Measurements from ENCODE around the gene SDF4.
"Not testable (repeated sequence)": the region's sequence is repeated elsewhere in the genome, so short reads cannot be mapped to it uniquely, and the experiment has no call there.

The SDF4 gene

DNA sequence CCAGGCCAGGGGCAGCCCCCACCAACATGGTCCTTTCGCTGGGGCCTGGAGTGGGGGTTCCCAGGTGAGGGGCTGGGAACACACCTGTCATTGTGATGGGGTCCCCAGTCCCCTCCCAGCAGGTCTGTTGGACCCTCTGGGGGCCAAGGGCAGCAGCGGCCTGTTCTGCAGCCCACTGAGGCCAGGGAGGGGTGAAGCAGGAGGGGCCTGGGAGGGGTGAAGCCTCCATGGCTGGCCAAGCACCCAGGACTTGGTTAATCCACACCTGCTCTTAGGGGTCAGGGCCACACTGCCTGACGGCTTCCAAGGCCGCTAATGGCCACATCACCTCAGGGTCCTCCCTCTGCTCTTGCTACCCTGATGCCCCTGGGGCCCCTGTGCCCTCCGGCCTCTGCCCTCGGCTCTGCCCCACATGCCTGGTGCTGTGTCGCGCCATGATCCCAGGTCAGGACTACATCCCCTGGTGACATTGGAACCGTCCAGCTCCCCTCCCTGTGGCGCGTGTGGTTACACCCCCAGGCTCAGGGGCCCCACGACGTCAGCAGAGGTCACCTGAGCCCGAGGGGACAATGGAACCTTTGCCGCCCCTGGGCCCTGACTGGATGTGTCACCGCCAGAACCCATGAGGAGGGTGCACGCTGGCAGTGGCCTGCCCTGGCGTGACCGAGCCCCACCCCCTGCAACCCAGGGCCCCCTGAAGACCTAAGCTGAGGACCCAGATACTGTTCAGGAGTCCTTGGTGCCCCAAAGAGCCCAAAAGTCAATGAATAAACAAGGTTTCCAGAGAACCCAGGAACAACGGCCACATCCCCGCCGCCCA, 32.5 kb downstream of the SDF4 start:
- no peak for DNase-seq (ENCODE audit: low spot score)

DNA sequence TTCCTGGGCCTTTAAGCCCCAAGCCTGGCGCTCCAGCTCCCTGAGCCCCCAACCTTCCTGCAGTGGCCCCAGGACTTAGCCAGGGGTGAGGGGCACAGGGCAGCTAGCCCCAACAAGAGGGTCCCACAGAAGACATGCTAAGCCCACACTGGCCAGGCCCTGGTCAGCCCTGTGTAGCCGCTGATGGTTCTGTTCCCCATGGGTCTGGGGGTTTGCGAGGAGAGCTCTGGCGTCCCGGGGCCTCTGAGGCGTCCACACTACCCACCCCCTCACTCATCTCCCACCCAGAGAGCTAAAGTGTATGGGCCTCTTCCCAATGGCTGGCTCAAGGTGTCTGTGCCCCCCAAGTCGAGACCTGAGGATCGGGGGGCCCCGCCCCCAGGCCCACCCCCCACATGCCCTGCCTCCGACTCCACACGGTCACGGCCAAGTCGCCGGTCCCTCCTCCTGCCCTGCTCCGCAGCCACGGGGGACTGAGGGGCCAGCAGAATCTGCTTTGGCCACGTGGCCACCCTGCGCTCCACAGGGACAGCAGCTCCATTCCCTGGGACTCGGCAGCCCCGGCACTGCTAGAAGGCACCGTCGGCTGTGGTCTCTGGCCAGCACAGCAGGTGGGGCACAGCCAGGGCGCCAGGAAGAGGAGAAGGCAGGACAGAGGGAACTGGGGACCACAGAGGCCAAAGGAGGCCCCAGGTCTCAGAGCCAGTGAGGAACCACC, 33.2 kb downstream of the SDF4 start:
- DNase-seq (ENCODE audit: low spot score): no peak

DNA sequence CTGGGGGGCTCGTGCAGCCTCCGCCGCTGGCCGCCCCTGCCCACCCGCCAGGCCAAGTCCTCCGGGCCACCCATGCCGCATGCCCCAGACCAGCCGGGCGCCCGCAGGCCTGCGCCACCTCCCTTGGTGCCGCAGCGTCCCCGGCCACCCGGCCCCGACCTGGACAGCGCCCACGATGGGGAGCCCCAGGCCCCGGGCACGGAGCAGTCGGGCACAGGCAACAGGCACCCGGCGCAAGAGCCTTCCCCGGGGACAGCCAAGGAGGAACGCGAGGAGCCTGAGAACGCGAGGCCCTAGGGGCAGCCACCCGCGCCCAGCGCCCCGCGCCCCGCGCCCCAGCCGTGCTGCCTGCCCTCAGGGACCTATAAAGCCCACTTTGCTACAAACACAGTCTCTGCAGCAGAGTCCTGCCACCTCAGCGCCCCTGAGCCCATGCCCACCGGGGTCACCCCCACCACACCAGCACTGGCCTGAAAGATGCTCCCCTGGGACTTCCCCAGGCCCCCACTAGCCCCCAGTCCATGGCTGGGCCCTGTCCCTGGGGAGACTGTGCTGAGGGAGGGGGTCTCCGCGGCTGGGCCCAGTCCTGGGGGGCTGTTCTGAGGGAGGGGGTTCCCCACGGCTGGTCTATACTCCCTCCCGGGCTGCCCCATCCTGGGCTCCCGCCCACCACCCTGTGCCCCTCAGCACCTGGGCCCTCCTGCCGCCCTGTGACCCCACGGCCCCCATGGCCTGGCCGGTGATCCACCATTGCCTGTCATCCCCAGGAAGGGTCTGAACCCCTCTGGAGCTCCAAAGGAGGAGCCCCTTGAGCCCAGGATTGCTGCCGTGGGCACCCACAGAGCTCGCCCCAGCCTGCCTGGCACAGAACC, 34.0 kb downstream of the SDF4 start:
- no peak for DNase-seq (ENCODE audit: low spot score)

DNA sequence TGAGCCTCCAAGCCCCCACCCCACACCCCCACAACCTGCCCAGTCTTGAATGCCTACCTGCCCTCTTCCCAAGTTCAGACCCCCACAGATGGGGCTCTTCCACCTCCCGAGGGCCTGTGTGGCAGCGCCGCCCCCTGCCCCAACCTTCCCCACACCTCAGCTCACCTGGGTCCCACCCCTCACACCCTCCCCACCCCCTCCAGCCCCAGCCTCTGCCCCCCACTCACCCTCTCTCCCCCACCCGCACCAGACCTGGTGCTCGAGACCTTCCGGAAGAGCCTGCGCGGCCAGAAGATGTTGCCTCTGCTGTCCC, 34.7 kb downstream of the SDF4 start:
- DNase-seq (ENCODE audit: low spot score): no peak

DNA sequence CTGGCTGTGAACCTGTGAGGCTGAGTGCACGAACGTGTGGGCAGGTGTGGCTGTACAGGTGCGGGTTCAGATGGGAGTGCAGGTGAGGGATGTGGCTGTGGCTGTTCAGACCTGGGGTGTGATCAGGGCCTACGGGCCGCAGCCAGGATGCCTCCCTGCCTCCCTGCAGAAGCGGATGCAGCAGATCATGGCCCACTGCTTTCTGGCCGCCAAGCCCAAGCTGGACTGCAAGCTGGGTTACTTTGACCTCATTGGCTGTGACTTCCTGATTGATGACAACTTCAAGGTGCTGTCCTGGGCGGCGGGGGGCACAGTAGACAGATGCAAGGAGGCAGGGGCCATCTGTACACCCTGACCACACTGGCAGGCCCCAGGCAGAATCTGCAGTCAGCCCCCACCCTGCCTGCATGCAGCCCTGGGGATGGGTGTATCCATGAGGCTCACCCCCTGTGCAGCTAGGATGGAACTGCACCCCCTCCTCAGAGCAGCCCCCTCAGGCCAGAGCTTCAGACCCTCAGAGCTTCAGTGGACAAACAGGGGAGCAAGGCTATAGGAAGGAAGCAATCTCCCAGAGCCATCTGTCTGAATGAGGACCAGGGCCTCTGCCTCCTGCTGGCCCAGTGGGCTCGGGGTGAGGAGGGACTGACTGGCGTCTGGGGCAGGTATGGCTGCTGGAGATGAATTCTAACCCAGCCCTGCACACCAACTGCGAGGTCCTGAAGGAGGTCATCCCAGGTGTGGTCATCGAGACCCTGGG, 35.2 kb downstream of the SDF4 start:
- no peak for DNase-seq (ENCODE audit: low spot score)

DNA sequence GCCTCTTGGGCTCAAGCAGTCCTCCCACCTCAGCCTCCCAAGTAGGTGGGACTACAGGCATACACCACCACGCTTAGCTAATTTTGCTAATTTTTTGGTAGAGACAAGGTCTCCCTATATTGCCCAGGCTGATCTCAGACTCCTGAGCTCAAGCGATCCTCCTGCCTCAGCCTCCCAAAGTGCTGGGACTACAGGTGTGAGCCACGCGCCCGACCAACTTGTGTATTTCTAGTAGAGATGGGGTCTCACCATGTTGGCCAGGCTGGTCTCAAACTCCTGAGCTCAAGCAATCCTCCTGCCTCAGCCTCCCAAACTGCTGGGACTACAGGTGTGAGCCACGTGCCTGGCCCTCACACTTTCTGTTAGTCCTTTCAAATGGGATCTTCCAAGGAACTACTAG, 36.1 kb downstream of the SDF4 start:
- not testable (repeated sequence) for DNase-seq (ENCODE audit: low spot score)

DNA sequence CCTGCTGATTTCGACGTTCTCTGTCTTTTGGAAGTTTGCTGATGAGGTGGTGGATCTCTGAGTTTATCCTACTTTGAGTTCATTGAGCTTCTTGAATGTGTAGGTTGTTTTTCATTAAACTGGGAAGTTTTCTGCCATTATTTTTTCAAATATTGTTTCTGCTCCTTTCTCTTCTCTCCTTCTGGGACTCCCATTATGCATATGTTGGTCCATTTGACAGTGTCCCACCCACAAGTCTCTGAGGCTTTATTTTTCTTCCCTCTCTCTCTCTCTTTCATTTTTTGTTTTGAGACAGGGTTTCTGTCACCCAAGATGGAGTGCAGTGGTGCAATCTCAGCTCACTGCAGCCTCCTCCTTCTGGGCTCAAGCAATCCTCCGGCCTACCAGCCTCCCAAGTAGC, 37.1 kb downstream of the SDF4 start:
- no peak for DNase-seq (ENCODE audit: low spot score)

DNA sequence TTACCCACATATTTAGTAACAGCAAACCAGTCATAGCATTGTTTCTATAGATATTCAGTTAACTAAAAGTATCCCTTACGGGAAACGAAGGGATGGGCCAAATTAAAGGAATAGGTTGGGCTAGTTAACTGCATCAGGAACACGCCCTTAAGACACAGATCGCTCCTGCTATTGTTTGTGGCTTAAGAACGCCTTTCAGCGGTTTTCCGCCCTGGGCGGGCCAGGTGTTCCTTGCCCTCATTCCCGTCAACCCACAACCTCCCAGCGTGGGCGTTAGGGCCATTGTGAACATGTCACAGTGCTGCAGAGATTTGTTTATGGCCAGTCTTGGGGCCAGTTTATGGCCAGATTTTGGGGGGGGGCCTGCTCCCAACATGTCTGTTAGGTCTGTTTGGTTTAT, 40.1 kb downstream of the SDF4 start:
- DNase-seq (ENCODE audit: low spot score): no peak

DNA sequence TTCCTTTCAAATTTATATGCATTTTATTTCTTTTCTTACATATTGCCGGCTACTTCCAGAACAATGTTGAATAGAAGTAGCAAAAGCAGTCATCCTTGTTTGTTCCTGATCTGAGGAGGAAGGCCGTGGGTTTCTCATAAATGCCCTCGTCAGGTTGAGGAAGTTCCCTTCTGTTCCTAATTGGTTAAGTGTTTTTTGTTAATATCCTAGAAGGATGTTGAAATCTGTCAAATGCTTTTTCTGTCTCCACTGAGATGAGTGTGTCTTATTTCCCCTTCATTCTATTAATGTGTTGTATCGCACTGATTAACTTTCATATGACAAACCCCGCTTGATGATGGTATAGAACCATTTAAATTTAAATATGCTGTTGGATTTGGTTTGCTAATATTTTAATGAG, 42.7 kb downstream of the SDF4 start:
- DNase-seq (ENCODE audit: low spot score): no peak

DNA sequence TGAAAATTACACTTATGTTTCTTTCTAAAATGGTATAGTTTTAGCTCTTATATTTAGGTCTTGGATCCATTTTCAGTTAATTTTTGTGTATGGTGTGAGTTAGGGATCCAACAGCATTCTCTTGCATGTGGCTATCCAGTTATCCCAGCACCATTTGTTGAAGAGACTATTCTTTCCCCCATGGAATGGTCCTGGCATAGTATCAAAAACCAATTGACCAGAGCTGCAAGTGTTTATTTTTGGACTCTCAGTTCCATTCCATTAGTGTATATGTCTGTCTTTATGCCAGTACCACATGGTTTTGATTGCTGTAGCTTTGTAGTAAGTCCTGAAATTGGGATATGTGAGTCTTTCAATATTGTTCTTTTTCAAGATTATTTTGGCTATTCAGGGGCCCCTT, 43.9 kb downstream of the SDF4 start:
- no peak for DNase-seq (ENCODE audit: low spot score)

DNA sequence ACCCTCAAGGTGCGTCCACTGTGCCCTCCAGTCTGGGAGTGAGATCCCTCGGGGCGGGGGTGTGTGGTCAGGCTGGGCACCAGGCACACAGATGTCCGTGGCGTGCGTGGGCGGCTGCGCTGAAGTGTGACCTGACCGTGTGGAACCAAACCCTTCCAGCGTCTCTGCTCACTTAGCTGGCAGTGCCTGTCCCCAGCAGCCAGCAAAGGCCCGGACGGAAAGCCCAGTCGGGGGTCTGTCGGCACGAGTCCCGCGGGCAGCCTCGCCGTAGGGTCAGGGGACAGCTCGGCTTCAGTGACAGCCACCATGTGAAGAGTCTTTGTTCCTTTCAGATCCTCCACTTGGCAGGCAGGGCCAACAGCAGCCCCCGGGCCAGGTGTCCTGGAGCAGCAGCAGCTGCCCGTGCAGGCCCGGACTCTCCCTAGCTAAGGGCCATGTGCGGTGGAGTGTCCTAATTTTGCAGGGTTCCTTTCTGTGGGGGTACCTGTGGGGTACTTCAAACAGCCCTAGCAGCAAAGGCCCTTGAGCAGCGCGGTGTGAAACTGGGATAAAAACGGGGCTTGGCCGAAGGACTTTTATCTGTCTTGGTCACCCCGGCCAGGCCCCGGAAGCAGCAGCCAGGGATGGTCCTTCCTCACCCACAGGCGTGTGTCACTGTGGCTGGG, 46.6 kb downstream of the SDF4 start:
- DNase-seq (ENCODE audit: low spot score): no peak

DNA sequence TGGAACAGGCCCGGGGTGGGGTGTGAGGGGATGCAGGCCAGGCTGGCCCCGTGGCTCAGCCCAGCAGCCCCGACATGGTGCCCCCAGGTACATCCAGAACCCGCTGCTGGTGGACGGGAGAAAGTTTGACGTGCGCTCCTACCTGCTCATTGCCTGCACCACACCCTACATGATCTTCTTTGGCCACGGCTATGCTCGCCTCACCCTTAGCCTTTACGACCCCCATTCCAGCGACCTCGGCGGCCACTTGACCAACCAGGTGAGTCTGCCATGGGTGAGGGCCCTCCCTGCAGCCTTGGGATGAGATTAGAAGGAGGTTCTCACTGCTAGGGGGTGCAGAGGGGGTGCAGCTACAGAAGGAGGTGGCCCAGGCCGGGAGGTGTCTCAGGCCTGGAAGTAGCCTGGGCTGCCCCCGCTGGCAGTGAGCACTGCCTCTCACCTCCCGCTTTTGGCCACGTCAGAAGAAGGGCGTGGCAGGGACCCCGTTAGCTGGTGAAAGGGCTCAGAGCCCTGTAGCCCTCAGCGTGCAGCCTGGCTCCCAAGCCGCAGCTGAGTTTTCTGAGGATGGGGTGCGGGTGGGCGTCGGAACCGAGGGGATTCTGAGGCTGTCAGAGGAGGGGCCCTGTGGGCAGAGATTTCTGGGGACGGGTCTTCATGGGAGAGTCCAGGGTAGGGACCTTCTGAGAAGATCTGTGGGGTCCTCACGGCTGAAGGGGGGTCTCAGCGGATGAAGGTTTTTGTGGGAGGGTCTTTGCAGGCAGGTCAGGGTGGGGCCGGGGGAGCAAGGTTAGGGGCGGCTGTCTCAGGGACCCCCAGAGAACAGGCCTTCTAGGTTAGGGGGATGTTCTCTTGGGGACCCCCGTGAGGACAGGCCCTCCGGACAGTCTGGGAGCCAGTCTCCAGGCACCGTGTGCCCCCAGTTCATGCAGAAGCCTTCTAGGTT, 47.7 kb downstream of the SDF4 start:
- DNase-seq (ENCODE audit: low spot score): no peak

DNA sequence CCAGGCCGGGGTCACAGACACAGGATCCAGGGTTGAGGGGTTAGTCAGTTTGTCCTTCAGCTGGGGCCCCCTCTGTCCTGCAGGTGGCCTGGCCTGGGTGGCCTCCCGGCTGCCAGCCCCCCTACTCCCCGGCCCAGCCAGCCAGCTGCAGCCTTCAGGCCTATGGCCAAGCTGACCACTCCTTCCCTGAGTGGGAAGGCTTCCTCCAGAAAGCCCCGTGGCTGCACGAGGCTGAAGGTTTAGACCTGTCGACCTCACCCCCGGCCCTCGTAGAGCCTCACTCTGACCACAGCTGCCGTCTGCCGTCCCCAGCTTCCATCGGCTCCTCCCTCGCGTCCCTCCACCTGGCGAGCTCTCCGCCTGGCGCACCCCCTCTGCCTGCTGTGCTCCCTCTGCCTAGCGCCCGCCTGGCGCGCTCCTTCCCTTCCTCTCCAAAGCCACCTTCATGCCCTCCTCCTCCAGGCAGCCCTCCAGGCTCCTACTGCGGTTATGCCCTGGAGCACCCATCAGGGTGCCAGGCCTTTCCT, 48.5 kb downstream of the SDF4 start:
- DNase-seq (ENCODE audit: low spot score): no peak

DNA sequence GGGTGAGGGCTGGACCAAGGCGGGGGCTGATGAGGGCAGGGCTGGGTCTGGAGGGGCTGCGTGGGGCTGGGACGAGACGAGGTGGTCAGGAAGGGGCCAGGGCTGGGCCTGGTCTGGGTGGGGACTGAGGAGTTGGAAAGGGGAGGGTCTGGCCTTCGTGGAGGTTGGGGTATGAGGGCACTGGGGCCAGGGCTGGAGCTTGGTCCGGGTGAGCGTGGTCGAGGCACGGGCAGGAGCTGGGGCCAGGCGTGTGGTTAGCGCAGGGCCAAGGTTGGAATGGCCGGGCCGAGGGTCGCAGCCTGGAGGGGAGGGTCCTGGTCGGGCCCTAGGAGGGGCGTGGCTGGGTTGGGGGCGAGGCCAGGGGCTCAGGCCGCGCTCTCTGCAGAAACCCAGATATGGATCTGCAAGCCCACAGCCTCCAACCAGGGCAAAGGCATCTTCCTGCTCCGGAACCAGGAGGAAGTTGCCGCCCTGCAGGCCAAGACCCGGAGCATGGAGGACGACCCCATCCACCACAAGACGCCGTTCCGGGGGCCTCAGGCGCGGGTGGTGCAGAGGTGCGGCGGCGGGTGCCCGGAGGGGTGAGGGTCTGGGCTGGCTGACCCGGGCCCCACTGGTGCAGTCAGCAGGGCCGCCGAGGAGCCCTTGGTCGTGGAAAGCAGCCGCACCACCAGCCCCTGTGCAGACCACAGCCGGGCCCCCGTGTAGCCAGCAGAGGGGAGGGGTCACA, 49.1 kb downstream of the SDF4 start:
- DNase-seq (ENCODE audit: low spot score): no peak

DNA sequence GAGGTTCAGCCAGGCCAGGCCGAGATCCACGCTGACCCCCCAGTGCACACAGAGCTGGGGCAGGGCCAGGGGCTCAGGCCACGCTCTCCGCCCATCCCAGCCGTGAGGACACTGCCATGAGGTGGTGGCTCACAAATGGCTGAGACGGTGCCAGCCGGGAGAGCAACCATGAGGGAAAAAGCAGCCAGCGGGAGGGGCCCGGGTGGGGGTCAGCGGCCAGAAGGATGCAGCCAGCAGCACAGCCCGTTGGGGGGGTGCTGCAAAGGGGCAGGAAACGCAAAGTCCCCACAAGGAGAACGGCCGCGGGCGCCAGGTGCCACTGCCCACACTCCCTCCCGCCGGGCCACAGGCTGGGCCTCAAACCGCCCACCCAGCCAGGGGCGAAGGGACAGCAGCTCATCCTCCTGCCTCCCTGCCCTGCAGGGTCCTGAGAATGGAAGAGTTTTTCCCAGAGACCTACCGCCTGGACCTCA, 49.8 kb downstream of the SDF4 start:
- DNase-seq (ENCODE audit: low spot score): no peak

DNA sequence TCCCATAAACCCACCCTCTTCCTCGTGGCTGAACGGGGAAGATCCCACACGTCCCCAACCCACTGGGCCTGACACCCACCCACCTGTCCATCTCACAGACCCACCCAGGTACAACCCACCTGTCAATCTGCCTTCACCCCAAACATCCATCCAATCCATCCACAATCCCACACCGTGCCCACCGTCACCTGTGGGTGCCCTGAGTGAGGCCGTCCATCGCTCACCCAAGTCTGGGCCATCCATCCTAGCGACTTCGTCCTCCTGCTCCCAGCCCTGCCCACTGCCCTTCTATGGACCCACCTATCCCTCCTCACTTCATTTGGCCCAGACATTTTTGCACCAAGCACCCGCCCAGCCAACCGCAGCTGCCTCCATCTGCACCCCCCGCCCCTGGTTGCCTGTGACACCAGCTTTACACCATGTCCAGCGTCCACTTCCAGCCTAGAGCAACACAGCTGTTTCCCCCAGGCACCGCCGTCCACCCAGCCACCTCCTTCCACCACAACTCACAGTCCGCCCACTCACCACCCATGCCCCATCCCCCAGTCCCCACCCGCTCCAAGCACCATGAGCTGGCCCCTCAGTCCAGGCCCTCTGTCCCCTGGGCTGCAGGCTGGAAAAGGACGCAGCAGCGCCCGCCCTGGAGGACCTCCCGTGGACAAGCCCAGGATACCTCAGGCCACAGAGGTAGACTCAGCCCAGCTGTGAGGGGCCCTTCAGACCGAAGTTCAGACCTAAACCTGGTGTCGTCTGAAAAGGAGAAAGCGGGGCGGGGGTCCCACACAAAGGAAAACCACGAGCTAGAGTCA, 50.5 kb downstream of the SDF4 start:
- DNase-seq (ENCODE audit: low spot score): no peak

DNA sequence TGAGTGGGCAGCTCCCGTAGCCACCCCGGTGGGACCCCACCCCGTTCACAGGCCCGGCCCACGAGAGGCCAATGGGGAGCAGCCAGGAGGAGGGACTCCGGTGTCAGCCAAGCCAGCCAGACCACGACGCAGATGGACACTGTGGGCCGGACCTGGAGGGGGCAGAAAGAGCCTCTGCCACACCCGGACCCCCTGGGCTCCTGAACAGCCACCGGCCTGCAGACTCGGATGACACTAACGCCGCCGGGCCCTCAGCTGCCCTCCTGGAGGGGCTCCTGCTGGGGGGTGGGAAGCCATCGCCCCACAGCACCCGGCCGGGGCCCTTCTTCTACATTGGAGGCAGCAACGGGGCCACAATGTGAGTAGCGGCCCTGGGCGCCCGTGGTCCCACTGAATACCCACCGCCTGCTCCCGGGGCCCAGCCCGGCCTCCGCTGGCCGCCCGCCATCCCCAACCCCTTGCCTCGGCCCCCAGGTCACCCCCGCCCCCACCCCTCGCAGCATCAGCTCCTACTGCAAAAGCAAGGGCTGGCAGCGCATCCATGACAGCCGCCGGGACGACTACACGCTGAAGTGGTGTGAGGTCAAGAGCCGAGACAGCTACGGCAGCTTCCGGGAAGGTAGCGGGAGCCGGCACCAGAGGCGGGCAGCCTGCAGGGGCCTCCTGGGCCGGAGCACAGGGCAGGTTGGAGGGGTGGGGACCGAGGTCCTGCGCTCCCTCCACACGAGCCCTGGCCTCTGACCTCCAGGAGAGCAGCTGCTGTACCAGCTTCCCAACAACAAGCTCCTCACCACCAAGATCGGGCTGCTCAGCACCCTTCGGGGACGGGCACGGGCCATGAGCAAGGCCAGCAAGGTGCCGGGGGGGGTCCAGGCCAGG, 51.6 kb downstream of the SDF4 start:
- no peak for DNase-seq (ENCODE audit: low spot score)

Measured in CD4-positive, alpha-beta T cell treated with Interleukin-2 at 100 ng/mL for 4 hours (primary cell).